ENCODE measurements around the gene ZFP69B.
A peak's percentile ranks its signal among the peaks of the same experiment; 100 is the strongest.

Gene ZFP69B

GRCh38 chr1:40449684-40450494 lies at the start of gene ZFP69B:
TSS of gene ZFP69B (plus strand) at chr1:40450476. CDS start at chr1:40450962, 486 bp downstream.
- peak; percentile 69 for DNase-seq

GRCh38 chr1:40401473-40402201 lies 48.6 kb upstream of the ZFP69B start:
- no peak for DNase-seq

GRCh38 chr1:40404670-40405462 lies 45.4 kb upstream of the ZFP69B start:
- DNase-seq: peak; percentile 38

- no peak for DNase-seq
Observed at GRCh38 chr1:40405812-40406211, 44.5 kb upstream of the ZFP69B start.

- no peak for DNase-seq
Observed at GRCh38 chr1:40407453-40407852, 42.8 kb upstream of the ZFP69B start.

- no peak for DNase-seq
Observed at GRCh38 chr1:40409467-40409866, 40.8 kb upstream of the ZFP69B start.

GRCh38 chr1:40411294-40411693 lies 39.0 kb upstream of the ZFP69B start:
- DNase-seq: no peak

- no peak for DNase-seq
Observed at GRCh38 chr1:40411843-40412242, 38.4 kb upstream of the ZFP69B start.

GRCh38 chr1:40413527-40414252 lies 36.6 kb upstream of the ZFP69B start:
- no peak for DNase-seq

- no peak for DNase-seq
Observed at GRCh38 chr1:40414331-40414730, 35.9 kb upstream of the ZFP69B start.

- no peak for DNase-seq
Observed at GRCh38 chr1:40416709-40417108, 33.6 kb upstream of the ZFP69B start.

GRCh38 chr1:40421431-40422384 lies 28.6 kb upstream of the ZFP69B start:
- DNase-seq: no peak

GRCh38 chr1:40422630-40423263 lies 27.5 kb upstream of the ZFP69B start:
- DNase-seq: no peak

- DNase-seq: no peak
Observed at GRCh38 chr1:40423264-40423642, 27.0 kb upstream of the ZFP69B start.

GRCh38 chr1:40423951-40424618 lies 26.2 kb upstream of the ZFP69B start:
- no peak for DNase-seq

GRCh38 chr1:40425198-40425597 lies 25.1 kb upstream of the ZFP69B start:
- no peak for DNase-seq

GRCh38 chr1:40431385-40431784 lies 18.9 kb upstream of the ZFP69B start:
- DNase-seq: no peak

- DNase-seq: no peak
Observed at GRCh38 chr1:40432644-40433390, 17.5 kb upstream of the ZFP69B start.

- DNase-seq: no peak
Observed at GRCh38 chr1:40435471-40435870, 14.8 kb upstream of the ZFP69B start.

- no peak for DNase-seq
Observed at GRCh38 chr1:40435876-40436275, 14.4 kb upstream of the ZFP69B start.

All from NCI-H2081 treated with DMSO at 0.1 percent for 48 hours (cell line).